Fibroblast of villous mesenchyme (primary cell): ENCODE measurements around the gene HOXC11. TPM values are rescaled to one million over a fixed set of nuclear protein-coding genes. Genes with fewer than 3 reads are reported as not detected.

ENCODE experiments used
- DNase-seq: peaks from one replicate; pipeline ENCODE4 v3.0.0-alpha.2; 2010; ENCODE audit warnings: low read depth
- H3K4me3 ChIP-seq: 2 replicates; pipeline ENCODE4 v1.5.1; 2011; ENCODE audit warnings: low read depth, mild to moderate bottlenecking, low read length
- total RNA-seq: library from RNA; depleted of rRNA; stranded (reverse); fragments of >200 nt; gene quantifications from 2 replicates; pipeline ENCODE4 v1.2.3, GENCODE V29; 2012
- TF ChIP-seq, protein P1 (sequence below): IDR thresholded peaks from 2 replicates; pipeline ENCODE4 v1.5.1; 2012; ENCODE audit warnings: low read depth, mild to moderate bottlenecking, low read length; ENCODE audit not compliant: insufficient read depth

Gene HOXC11
- total RNA-seq, 1 donor: 0.86 TPM

GRCh38 chr12:54005853-54006558, 33.1 kb downstream of the HOXC11 start:
- peak; percentile 91 for DNase-seq
- peak overlapping the region; percentile 48 for H3K4me3 ChIP-seq

GRCh38 chr12:54006559-54007220, 33.8 kb downstream of the HOXC11 start:
- DNase-seq: peak; percentile 77
- TF ChIP-seq, protein P1, sequence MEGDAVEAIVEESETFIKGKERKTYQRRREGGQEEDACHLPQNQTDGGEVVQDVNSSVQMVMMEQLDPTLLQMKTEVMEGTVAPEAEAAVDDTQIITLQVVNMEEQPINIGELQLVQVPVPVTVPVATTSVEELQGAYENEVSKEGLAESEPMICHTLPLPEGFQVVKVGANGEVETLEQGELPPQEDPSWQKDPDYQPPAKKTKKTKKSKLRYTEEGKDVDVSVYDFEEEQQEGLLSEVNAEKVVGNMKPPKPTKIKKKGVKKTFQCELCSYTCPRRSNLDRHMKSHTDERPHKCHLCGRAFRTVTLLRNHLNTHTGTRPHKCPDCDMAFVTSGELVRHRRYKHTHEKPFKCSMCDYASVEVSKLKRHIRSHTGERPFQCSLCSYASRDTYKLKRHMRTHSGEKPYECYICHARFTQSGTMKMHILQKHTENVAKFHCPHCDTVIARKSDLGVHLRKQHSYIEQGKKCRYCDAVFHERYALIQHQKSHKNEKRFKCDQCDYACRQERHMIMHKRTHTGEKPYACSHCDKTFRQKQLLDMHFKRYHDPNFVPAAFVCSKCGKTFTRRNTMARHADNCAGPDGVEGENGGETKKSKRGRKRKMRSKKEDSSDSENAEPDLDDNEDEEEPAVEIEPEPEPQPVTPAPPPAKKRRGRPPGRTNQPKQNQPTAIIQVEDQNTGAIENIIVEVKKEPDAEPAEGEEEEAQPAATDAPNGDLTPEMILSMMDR: no peak
- peak overlapping the region; percentile 48 for H3K4me3 ChIP-seq

More at GRCh38 chr12:54005853-54006558, 33.1 kb downstream of the HOXC11 start:
- TF ChIP-seq, protein P1: peak; percentile 88

GRCh38 chr12:54007538-54008259, 34.8 kb downstream of the HOXC11 start:
- H3K4me3 ChIP-seq: no peak overlapping the region
- TF ChIP-seq, protein P1: no peak
- DNase-seq: no peak

GRCh38 chr12:54008260-54008552, 35.3 kb downstream of the HOXC11 start:
- TF ChIP-seq, protein P1: no peak
- no peak for DNase-seq
- no peak overlapping the region for H3K4me3 ChIP-seq

- TF ChIP-seq, protein P1: no peak
- DNase-seq: peak; percentile 68
- peak overlapping the region; percentile 63 for H3K4me3 ChIP-seq
These were observed 36.5 kb downstream of the HOXC11 start for GRCh38 chr12:54009171-54010052.
